ENCODE results near the gene TXNRD2.
"Not testable (repeated sequence)": the region's sequence is repeated elsewhere in the genome, so short reads cannot be mapped to it uniquely, and the experiment has no call there.

Gene TXNRD2

DNA sequence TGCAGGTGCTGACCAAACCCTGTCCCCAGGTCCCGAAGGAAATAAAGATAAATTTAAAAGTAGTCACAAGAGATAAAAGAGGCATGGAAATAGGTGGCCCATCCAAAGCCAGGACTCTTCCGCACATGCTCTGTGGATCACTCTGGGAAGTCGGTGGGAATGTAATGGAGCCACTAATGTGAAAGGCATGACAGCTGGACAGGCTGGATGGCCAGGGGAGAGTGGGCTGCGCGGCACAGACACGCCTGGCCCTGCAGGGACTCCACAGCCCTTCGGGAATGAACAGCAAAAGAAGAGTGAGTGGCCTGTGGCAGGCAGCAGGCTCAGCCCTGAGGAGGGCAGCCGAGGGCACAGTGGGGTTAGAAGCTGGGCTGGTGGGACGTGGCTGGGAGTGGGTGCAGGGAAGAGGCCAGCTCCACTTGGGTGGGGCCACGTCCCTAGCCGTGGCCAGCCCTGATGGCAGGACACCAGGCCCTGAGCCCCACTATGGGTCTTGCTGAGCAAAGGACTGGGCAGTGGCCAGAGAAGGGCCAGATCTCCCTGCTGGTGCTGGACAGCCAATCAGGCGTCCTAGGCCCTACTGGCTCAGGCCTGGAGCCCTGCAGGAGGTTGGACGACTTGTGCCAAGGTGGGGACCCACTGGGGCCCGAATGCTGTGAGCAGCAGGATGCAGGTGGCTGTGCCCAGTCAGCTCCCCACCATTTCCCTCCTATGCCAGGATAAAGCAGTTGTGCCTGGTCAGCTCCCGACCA lies 55.6 kb downstream of the TXNRD2 start:
- DNase-seq, result no peak

GRCh38 chr22:19884954-19885751 lies 56.5 kb downstream of the TXNRD2 start:
- DNase-seq, result no peak

- no peak for DNase-seq
These were observed 57.3 kb downstream of the TXNRD2 start for GRCh38 chr22:19884161-19884953.

DNA sequence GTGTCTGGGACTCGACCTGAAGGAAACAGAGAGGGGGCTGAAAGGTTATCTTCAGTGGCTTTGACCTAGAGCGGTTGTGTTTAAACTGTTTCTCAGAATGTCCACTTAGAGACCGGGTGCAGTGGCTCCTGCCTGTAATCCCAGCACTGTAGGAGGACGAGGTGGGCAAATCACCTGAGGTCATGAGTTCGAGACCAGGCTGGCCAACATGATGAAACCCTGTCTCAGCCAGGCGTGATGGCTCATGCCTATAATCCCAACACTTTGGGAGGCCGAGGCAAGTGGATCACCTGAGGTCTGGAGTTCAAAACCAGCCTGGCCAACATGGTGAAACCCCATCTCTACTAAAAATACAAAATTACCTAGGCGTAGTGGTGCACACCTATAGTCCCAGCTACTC lies 58.2 kb downstream of the TXNRD2 start:
- not testable (repeated sequence) for DNase-seq

DNA sequence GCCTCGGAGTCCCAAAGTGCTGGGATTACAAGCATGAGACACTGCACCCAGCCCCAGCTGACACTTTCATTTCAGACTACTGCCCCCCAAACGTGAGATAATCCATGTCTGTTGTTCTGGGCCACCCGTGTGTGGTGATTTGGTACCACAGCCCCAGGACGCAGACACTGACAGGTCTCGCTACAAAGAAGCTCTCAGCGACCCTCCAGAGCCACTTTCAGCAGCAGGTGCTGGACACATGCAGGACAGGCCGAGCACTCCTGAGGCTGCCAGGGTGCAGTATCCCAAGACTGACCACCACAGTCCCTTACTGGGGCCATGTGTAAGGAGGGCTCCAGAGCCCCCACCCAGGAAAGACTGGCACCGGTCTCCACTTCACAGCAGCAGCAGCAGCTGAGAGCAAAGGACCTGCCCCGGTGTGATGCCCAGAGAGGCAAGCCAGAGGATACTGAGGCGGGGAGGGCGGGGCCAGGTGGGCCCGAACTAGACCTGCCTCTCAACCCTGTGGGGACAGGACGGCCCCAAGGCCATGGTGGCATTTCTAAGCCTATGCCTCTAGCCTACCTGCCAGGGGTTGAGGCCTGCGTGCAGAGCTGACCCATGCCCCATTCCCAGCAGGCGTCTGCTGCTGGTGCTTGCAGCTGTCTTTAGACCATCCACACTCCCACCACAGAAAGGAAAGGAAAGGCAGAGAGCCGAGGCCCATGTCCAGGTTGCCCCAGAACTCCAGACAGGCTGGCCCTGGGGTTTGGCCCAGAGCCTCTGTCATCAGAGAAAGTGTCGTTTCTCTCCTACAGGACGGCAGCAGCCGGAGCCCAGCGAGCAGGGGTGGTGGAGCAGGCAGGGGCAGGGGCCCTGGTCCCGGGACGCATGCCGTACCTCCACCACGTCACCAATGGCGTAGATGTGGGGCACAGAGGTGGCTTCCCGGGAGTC lies 58.9 kb downstream of the TXNRD2 start:
- DNase-seq, result no peak

- DNase-seq, result no peak
These were observed 60.6 kb downstream of the TXNRD2 start for GRCh38 chr22:19880786-19881569.

DNA sequence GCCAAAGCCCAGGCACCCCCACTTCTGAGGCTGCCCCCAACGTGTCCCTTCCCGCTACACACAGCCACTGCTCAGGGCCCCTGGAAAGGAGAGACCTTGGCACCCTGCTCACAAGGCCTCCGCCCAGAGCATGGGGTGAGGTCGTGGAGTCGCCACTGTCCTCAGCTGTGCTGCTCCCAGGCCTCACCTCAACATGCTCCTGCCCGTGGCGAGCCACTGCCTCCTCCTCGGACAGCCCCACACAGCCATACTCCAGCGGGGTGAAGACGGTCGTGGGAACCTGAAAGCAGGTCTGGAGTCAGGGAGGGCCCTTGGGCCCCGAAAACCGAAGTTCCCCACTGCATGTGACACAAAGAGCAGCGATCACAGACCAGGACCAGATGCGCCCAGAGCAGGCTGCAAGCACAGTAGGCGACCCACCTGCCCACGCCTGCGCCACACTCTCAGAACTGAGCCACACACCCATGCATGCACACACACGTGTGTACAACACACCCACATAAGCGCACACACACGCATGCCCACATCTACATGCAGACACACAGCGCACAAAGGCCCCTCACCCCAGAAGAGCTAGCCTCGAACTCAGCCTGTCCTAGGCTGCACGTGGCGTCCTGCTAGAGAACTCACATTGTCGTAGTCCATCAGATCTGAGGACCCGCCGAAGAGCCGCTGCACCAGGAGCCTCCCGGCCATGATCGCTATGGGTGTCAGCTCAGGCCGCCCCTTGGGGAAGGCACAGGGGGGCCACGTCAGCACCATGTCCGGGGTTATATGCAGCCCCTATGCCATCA lies 61.4 kb downstream of the TXNRD2 start:
- no peak for DNase-seq

DNA sequence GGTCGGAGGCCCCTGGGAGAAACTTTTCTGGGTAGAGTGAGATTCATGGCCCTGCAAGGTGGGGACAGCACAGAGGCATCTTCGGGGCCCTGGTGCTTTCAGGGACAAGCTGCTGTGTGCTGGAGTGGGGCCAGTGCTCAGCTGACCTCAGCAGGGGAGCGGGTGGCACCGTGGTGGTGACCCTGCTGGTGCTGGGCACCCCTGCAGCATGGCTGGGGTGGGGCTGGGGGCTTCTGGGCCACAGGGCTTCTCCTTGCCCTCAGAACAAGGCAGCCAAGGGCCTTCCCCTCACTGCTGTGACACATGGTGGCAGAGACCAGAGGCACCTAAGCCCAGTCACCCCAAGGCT lies 62.0 kb downstream of the TXNRD2 start:
- no peak for DNase-seq

GRCh38 chr22:19879246-19879570 lies 62.4 kb downstream of the TXNRD2 start:
- DNase-seq, result no peak

DNA sequence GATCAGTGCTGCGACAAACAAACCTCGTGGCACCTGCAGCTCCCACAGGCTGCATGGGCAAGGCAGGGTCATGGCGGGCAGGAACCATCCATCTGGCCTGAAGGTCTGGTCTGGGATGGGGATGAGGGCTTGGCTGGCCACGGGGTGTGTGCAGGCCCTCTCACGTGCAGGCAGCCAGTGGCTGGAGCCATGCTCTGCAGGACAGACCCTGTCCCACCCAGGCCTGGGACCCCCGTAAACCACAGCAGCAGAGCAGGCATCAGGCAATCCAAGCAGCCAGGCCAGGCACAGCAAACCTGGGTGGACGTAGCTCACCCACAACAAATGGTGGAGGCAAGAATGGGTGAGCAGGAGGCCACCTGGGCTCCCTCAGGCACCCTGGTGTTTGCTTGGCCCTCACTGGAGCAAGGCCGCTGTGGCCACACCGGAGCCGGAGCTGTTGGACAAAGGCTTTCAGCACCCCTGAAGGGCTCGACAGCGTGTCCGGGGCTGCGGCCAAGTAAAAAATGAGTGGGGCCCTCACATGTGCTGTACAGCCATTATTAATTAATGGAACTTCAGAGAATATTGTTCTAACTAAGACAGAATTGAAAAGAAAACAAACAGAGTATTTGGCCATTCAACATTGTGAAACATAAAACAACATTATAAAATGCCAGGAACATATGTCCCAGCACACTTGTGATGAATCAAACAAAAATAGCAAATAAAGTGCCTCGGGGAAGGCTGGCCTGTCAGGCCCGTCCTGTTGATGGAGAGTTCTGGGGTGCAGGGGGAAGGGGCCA lies 63.0 kb downstream of the TXNRD2 start:
- DNase-seq, result no peak

GRCh38 chr22:19877626-19878339 lies 63.8 kb downstream of the TXNRD2 start:
- no peak for DNase-seq

- DNase-seq, result no peak
These were observed 64.5 kb downstream of the TXNRD2 start for GRCh38 chr22:19876941-19877625.

DNA sequence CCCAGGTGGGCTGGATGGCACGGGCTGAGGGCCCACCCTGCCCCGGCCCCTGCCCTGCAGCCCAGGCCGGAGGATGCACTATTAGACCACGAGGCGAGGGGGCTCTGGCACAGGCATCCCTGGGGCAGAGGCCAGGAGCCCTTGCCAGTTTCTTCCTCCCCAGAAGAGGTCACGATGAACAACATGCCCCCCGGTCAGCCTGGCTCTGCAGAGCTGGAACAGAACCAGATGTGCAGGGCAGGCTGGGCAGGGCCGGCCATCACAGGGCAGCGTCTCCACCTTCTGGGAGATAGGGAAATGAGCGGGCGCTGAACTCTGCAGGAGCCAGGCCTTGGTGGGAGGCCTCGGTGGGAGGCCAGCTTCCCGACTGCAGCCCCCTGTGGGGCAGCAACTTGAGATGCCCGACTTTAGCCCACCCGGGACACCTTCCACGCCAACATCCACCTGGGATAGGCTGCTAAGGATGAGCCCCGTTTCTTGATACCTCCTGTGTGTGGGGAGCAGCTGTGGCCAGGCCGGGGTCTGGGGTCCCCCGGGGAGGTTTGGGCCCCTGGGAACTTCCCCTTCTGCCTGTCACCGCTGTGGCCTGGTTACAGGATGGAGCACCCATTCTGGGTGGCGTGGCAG lies 65.2 kb downstream of the TXNRD2 start:
- DNase-seq, result no peak

GRCh38 chr22:19875531-19876313 lies 65.9 kb downstream of the TXNRD2 start:
- DNase-seq, result no peak

DNA sequence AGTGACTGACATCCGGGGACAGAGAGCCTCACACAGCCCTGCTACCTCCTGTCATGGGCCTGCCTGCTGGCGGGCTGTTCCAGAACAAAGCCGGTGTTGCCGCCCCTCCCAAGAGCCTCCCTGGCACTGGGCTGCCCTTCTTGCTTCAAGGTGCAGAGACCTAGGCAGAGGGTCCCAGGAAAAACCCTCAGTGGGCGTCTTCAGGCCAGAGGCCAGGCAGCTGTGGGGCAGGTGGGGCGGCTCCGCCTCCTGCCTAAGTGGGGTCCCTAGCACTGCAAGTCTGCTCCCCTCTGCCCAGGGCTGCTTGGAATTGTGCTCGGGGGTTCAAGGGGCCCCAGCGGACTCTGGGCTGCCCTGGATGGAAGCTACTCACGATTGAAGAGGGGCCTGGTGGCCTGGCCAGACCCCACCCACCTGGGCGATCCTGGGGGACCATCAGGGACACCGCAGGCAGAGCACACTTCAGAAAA lies 66.5 kb downstream of the TXNRD2 start:
- no peak for DNase-seq

- peak; percentile 23 for DNase-seq
These were observed 67.1 kb downstream of the TXNRD2 start for GRCh38 chr22:19874307-19875060.

GRCh38 chr22:19873960-19874306 lies 67.7 kb downstream of the TXNRD2 start:
- no peak for DNase-seq
